Activated T-helper 1 cell treated with anti-CD3 and anti-CD28 coated beads, Interleukin-2, amount 50 U/mL, for 16 hours (primary cell): ENCODE results near the gene SNRNP200.
A peak's percentile ranks its signal among the peaks of the same experiment; 100 is the strongest.

Experiments used
- DNase-seq, 2 donors: peaks; one replicate each; pipeline ENCODE4 v3.0.0-alpha.2; 2020; ENCODE audit warnings: low read depth in 1 of 2, low spot score in 1 of 2

SNRNP200 gene

DNA sequence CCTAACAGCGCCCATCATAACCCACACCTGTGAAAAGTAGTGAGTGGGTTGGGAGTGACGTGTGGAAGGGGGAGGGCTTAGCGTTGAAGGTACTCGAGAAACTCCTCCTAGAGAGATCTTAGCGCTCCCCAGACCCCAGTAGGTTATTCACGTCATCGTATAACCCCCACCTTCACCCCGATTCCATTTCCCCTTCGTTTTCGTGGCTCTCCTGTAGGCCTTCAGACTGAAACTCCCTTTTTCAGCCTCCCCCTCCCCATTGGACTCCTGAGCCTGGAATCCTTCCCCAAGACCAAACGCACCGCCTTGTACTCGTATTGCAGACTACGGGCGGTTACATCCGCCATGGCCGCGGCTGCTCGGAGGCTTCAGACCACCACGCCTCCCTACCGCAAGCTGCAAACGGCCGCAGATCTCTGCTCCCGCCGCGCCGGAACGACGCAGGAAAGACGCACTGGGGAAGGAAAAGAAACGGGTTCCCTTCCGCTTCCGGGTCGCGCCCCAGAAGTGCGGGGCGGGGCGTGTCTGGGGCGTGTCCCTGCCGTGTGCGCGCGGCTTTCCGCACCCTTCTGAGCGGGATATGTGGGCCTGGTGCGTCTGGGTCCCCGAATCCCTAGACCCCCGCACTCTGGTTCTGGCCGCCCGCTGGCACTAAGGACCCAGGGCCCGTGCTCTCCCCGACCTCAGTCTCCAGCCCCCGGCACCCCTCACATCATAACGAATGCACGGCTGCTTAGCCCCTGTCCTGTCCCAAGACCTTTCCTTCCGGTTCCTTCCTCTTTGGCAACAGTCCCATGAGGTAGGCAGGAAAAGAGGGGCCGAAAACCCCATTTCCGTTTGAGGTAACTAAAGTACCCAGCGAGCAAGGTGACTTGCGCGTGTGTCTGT lies at the start of gene SNRNP200:
Gene SNRNP200, minus strand, starts transcription at position 456 of the 888 bp plus-strand sequence. Its CDS starts 109 bp downstream, at position 347.
- DNase-seq: peak; percentile 76 to 88

DNA sequence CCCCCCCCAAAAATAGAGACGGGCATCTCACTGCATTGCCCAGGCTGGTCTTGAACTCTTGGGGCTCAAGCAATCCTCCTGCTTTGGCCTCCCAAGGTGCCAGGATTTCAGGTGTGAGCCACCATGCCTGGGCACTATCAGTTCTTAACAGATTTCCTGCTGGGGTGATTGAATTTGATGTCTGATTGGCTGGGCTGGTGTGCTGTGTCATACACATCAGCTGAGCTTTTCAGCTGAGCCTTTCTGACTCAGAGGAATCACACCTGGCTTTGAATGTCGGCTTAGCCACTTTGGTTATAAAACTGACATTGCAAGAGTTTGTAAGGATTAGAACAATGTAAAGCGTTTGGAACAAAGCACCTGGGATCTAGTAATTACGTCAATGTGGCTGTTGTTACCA lies 49.1 kb upstream of the SNRNP200 start:
- no peak for DNase-seq

DNA sequence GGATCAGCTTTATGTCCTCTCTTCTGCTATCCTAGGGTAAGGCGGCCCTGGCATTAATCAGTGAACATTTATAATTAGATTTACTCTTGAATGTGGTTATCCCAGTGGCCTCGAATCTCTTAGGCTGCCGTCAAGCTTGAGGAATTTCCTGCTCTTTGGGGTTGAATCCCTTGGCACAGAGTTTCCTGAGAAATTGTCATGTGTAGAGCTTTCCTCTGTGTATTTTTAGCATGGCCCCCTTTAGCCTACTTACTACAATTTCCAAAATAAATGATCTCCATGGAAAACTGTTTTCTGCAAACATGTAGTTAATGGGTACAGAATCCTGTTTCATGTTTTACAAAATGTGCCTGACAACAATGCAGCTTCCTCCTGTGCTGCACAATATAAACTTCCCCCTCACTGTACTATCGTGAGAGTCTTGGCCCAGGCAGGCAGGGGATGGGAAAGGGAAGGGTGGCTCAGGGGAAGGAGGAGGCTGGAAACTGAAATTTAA lies 48.3 kb upstream of the SNRNP200 start:
- DNase-seq: no peak

DNA sequence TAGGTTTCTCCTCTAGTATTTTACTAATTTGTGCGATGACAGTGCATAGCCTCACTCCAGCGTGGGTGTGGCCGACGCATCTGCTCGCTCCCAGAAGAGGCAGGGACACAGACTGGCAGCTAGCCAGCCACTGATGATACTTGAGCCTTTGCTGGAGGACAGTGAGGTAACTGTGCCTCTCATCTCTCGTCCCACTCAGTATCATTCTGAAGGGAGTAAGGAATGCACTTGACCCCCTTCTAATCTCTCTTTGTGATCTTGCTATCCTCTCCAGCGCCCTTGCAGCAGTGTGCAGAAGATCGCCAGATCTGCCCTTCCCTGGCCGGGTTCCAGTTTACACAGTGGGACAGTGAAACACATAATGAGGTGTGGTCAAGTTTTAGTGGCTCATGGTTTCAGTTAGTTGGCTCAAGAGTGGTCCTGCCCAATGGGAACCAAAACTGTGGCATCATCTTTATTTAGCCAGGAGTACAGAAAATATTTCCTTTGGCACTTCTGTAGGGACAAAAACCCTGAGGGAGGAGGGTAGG lies 47.8 kb upstream of the SNRNP200 start:
- no peak for DNase-seq

DNA sequence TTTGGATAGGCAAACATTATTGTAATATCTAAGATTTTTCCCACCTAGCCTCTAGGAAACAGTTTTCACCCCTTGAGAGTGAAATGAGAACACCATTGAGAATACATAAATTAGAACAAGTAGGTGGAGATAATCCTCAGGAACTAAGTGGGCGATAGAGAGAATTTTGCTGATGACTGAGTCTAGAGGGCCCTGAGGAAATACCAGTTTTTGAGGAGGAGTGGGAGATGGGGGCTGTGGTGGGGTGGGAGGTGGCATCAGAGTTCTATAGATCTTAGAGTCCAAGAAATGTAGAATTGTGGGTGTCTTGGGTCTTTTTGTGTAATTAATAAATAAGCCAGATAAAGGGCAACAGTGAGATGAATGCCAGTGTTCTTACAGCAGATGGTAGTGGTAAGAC lies 42.0 kb upstream of the SNRNP200 start:
- no peak for DNase-seq

DNA sequence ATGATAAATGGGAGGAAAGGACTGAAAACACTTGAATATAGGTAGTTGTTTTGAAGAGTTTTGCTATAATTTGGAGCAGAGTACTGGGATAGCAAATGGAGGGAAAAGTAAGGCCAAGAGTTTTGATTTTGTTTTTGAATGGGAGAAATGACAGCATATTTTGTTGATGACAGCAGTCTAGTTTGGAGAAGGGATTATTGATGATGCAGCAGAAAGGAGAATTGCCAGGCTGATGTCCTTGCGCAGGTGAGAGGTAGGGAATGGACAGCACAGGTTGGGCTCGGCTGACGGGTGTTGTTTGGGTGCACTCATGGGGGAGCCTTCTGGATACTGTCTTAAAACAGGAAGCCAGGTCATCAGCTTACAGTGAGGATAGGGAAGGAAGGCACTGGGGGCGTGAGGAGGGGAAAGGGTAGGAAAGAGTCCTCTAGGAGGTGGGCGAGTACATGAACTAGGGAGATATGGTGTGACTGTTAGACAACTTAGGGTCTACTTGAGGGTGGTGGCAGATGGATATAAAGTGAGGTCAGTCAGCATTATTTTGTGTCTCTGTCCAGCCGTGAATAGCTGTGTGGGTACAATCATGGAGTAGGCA lies 40.6 kb upstream of the SNRNP200 start:
- no peak for DNase-seq

DNA sequence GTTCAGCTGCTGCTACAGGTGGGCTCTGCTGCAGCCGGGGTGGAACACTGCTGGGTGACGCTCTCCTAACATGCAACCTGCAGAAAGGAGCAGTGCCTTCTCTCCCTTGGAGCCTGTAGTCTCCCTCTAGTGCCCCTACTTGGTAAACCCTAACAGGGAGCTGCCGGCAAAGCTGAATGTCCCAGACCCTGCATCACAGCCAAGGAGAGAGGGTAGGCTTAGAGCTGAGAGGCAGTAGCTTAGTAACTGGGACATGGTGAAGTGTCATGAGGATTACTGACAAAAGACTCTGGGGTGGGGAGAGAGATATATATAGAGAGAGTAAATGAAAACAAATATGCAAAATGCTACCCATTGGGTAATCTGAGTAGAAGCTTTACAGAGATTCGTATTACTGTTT lies 40.1 kb upstream of the SNRNP200 start:
- DNase-seq: no peak

DNA sequence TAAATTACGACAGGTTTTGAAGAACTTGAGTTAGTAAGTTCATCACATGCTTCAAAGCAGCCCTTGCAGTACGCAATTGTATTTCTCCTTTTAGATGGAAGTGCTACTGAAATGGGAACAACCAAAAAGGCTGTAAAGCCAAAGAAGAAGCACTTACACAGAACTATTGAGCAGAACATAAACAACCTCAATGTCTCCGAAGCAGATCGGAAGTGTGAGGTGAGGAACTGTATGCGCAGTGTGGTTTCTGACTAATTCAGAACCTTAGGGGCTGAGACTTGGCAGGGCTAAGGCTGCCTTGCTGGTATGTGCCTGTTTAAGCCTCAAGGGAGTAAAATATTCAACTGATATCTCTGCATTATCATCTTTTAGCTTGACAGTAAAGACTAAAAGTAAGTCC lies 38.7 kb upstream of the SNRNP200 start:
- no peak for DNase-seq

DNA sequence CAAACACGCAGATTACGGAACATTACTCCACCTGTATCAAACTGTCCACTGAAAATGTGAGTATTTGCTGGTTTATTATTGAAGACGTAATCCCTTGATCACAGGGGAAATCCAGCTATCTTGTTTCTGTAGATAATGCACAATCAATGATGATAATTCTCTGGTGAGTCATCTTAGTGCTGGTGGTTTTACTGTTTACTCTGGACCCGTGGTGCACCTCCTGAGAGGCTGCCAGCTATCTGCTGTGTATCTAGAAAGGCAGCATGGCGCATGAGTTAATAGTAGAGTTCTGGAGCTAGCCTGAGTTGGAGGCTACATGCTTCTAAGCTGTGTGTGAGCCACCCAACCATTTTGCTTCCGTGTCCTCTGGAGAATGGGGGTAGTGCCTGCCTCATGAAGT lies 36.7 kb upstream of the SNRNP200 start:
- peak in 1 of 2 donors; percentile 14 for DNase-seq

DNA sequence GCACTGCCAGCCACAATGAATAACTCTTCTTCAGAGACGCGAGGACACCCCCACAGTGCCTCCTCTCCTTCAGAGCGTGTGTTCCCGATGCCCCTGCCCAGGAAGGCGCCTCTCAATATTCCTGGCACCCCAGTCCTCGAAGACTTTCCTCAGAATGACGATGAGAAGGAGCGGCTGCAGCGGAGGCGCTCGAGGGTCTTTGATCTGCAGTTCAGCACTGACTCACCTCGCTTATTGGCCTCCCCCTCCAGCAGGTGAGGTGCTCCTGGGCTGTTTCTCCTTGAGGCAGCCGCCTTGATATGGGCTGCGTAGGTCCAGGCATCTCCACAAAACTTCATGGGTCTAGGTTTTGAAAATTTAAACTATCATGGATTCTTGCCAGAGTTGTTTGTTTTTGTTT lies 36.3 kb upstream of the SNRNP200 start:
- no peak for DNase-seq

DNA sequence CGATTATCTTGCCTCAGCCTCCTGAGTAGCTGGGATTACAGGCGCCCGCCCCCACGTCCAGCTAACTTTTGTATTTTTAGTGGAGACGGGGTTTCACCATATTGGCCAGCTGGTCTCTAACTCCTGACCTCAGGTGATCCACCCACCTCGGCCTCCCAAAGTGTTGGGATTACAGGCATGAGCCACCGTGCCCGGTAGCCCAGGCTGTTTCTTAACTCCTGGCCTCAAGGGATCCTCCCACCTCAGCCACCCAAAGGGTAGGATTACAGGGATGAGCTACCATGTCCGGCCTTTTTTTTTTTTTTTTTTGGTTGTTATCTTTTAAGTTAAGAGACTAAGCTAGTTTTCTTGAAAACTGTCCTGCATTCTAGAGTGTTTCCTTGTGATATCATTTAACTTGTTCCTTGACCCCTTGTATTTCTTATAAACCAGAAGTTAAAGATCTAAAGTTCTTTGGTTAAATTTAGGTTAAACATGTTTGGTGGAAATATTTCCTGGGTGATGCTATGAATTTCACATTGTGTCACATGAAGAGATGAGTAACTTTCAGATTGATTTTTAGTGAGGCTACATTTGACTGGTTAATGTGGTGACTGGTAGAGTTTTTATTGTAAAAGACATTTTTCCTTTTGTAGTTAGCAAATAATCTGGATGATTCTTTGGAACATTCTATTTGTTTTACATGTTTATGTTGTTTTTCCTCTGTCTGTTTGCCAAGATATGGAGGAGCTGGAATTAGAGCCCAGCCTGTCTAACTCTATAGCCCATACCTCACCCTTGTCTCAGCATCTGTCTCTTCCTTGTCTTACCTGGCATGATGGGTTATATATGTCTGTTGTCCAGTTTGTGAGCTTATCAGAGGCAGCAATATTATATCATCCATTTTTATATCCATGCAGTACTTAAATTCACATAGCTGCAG lies 35.4 kb upstream of the SNRNP200 start:
- DNase-seq: no peak

DNA sequence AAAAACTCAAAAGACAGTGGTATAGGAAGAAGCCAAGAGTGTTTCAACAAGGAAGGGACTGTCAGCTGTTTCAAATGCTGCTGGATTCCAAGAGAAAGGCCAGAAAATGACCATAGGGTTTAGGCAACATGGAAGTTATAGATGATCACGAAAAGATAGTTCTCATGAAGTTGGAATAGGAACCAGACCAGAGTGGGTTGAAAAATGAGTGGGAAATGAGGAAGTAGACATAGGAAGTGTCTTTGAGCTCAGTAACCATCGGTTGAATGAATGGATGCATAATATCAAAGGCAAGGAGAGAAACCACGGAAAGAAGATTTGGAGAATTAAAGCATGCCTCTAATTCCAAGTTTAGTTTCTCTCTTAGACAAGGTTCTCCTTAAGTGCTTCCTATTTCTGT lies 31.5 kb upstream of the SNRNP200 start:
- no peak for DNase-seq

DNA sequence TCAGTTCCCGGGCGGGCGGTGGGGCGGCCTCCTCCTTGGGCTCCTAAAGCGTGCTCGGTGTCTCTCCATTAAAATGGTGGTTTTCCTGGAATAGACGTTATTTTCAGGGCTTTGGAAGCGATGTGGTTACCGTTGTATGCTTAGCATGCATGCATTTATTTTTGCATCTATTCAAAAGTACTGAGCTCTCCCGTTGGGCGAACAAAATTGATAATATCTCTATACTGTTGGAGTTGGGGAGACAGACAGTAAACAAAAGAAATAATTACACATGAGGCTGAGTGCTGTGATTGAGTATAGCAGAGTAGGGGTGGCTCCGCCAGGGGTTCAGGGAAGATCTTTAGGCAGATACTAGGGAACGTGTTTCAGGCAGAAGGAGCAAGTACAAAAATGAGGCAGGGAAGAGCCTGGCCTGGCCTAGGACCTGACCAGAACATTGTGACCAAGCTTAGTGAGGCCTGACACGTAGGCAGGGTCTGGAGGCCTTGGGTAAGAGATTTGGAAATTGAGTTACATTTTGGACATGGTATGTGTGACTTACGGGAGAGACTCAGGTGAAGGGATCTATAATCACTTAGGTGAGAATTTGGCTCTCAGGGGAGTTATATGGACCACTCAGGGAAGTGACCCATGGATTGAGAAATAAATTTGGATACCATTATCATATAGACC lies 30.9 kb upstream of the SNRNP200 start:
- no peak for DNase-seq

DNA sequence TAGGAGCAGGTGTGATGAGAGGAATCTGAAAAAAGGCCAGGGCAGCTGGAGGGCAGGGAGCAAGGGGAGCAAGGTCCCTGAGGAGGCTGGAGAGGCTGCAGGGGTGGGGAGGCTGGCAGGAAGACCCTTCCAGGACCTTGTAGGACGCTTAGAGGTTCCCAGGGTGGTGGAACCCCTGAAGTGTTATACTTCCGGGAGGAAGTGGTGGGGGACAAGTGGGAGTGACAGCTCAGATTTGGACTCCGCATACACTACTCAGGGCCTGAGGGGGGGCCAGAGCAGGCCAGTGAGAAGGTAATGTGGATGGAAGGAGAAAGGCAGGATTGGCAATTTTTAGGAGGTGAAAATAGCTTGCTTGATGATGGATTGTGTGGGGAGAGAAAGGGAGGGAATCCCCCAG lies 28.4 kb upstream of the SNRNP200 start:
- no peak for DNase-seq

DNA sequence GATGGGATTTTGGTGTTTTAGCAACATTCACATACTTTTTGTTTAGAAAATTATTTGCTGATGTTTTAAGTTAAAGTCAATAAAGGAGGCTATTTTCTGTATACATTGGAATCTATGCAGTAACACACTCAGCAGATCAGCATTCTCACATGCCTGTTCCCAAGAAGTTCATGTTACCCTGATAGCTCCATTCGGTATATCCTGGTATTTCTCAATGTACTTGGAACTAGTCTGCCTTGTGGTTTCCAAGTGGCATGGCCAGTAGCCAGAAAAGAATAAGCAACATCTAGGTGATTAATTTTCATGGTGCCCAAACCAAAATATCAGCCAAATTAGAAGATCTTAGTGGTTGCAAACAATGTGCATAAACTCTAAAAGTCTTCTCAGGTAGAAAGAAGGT lies 25.1 kb upstream of the SNRNP200 start:
- no peak for DNase-seq

DNA sequence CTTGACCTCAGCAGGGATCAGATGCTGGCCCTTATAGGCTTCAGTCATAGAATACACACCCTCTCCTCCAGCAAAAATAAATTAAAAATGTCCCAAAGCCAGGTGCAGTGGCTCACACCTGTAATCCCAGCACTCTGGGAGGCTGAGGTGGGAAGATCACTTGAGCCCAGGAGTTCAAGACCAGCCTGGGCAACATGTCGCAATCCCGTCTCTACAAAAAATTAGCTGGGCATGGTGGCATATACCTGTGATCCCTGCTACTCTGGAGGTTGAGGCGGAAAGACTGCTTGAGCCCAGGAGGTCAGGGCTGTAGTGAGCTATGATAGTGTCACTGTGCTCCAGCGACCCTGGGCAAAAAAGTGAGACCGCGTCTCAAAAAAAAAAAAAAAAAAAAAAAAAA lies 24.5 kb upstream of the SNRNP200 start:
- no peak for DNase-seq

DNA sequence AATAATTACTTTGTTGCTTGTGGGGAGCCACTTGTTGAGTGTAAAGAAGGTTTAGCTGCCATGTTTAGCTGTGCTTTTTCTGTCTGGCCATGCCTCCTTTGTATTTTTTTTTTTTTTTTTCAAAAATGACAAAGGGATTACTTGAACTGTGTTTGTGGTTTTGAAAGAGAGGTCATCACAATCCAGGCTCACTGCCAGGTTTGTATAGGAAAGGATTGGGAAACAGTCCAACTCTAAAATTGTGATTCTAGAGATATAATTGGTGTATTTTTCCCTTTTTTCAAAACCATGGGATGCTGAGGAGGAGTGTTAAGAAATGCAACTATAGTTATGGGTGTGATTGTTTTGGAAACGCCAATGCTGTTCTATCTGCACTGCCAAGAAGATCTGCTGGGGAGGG lies 24.1 kb upstream of the SNRNP200 start:
- no peak for DNase-seq

DNA sequence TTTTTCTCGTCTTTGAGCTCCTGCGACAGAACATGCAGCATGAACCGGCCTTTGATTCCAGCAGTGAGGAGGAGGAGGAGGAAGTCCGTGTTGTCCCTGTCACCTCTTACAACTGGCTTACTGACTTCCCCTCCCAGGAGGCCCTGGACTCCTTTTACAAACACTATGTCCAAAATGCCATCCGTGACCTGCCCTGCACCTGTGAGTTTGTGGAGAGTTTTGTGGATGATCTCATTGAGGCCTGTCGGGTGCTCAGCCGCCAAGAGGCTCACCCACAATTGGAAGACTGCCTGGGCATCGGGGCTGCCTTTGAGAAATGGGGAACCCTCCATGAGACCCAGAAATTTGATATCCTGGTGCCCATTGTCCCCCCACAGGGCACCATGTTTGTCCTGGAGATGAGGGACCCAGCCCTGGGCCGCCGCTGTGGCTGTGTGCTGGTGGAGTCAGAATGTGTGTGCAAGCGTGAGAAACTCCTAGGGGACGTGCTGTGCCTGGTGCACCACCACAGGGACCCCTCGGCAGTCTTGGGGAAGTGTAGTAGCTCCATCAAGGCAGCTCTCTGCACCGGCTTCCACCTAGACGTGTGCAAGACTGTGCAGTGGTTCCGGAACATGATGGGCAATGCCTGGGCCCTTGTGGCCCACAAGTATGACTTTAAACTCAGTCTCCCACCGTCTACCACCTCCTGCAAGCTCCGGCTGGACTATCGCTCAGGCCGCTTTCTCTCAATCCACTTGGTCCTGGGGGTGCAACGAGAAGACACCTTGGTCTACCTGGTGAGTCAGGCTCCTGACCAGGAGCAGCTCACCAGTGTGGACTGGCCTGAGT lies 21.9 kb upstream of the SNRNP200 start:
- no peak for DNase-seq

DNA sequence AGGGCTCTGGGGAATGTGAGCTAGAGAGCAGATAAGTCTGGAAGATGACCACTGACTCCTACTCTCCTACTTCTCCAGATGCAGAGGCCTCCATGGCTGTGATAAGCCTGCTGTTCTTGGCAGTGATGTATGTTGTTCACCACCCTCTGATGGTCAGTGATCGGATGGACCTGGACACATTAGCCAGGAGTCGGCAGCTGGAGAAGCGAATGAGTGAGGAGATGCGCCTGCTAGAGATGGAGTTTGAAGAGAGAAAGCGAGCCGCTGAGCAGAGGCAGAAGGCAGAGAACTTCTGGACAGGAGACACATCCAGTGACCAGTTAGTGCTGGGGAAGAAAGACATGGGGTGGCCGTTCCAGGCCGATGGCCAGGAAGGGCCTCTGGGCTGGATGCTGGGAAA lies 21.2 kb upstream of the SNRNP200 start:
- no peak for DNase-seq

DNA sequence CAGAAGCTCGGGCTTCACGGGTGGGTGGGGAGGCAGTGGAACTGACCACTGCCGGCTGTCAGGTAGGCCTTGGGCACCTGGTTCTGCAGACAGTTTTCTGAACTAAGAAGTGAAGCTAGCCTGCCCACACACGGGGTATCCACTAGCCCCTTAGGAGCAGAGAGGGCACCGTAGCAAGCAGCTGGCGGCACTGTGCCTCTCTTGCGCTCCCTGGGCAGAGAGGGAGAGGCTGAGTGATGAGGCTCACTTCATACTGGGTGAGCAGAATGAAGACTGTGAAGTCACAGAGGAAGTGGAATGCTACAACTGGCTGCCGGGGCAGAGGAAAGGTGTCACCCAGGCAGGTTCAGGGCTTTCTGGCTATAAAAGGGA lies 20.5 kb upstream of the SNRNP200 start:
- peak in 1 of 2 donors; percentile 32 for DNase-seq
